Measurements from ENCODE around the gene SLC22A14.

- TF ChIP-seq POLR2A (IDR thresholded peaks at IDR 0.05; ENCODE audit: low read depth, low read length) = no peak
- TF ChIP-seq TAF1 (IDR thresholded peaks at IDR 0.05; ENCODE audit: borderline replicate concordance, low read depth, low read length) = no peak
- TF ChIP-seq POLR2AphosphoS5 (IDR thresholded peaks at IDR 0.05; ENCODE audit: low read depth, low read length) = no peak
Observed at GRCh38 chr3:38318766-38319671, 36.9 kb downstream of the SLC22A14 start.

Measured in GM12892 (cell line).